BLaER1 (cell line): ENCODE results near the gene SFXN3.
"Not testable (repeated sequence)": the region's sequence is repeated elsewhere in the genome, so short reads cannot be mapped to it uniquely, and the experiment has no call there.

Experiments
- H3K27ac ChIP-seq: shearing (Covaris generic); formaldehyde crosslinking; 2 replicates; pipeline ENCODE4 v1.8.1; 2022
- H3K27me3 ChIP-seq: shearing (Covaris generic); formaldehyde crosslinking; 2 replicates; pipeline ENCODE4 v1.8.1; 2022
- H3K36me3 ChIP-seq: shearing (Covaris generic); formaldehyde crosslinking; 2 replicates; pipeline ENCODE4 v1.8.1; 2022
- H3K4me1 ChIP-seq: shearing (Covaris generic); formaldehyde crosslinking; 2 replicates; pipeline ENCODE4 v1.8.1; 2022
- H3K4me2 ChIP-seq: shearing (Covaris generic); formaldehyde crosslinking; 2 replicates; pipeline ENCODE4 v1.8.1; 2022
- H3K4me3 ChIP-seq: shearing (Covaris generic); formaldehyde crosslinking; 2 replicates; pipeline ENCODE4 v1.8.1; 2022
- H3K9ac ChIP-seq: shearing (Covaris generic); formaldehyde crosslinking; 2 replicates; pipeline ENCODE4 v1.8.1; 2022
- H3K9me3 ChIP-seq: shearing (Covaris generic); formaldehyde crosslinking; 2 replicates; pipeline ENCODE4 v1.8.1; 2022
- H4K20me1 ChIP-seq: shearing (Covaris generic); formaldehyde crosslinking; 2 replicates; pipeline ENCODE4 v1.8.1; 2022
- Cebpa-rat ChIP-seq: shearing (Covaris generic); IDR thresholded peaks from 2 replicates; pipeline ENCODE4 v1.8.1; 2022

The SFXN3 gene

DNA sequence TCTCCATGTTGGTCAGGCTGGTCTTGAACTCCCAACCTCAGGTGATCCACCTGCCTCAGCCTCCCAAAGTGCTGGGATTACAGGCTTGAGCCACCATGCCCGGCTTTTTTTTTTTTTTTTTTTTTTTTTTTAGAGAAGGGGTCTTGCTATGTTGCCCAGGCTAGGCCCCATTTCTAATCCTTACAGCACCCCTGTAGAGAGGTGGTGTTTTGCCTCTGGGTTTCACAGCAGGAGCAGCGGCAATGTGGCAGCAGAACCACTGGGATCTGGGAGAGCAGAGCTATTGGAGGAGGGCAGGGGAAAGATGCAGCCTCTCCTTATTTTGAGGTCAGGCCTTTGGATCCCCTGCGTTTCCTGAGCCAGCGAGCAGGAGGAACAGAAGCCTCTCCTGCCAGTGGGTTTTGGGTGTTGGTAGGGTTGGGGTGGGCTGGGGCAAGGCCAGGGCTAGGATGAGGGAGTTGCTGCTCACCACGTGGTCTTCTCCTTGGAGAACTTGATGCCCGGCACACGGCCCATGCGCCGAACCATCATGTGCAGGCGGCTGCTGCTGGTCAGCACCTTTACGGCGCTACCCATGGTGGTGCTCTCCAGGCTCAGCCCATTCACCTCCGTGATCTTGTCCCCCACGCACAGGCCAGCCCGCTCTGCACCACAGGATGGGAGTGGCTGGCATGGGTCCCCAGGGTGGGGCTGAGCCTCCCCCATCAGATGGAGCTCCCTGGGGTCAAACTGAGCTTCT lies 7.9 kb upstream of the SFXN3 start:
- no peak for TF ChIP-seq Cebpa-rat
- Histone ChIP-seq H3K4me2 (no peak overlapping the region), H4K20me1 (no peaks in the 10 kb centered on the region), H3K4me3 (no peak overlapping the region), H3K36me3 (no peaks in the 10 kb centered on the region), H3K27ac (no peak overlapping the region), H3K4me1 (peaks cover 63% of the 10 kb centered on the region), H3K9ac (no peak overlapping the region), H3K9me3 (no peaks in the 10 kb centered on the region), H3K27me3 (no peaks in the 10 kb centered on the region)

DNA sequence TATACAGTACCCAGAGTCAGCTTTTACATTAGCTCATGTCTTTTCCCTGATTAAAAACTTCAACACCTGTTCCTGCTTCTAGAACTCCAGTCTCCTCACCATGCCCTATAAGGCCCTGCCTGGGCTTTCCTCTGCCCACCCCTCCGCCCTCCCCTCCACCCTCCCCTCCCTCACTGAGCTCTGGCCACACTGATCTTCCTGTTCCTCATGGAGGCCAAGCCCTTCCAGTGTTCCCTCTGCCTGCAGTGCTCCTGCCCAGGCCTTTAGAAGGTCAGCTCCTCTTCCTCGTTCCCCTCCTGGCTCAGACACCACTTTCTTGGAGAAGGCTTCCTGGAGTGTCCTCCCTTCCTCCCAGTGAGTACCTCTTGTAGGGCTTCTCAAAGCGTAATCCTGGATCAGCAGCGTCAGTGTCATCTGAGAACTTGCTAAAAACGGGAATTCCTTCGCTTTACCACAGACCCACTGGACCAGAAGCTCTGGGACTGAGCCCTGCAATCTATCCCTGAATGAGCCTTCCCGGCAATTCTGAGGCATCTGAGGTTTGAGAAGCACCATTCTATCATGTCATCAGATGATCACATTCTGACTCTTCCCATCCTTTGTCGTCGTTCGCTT lies 3.8 kb upstream of the SFXN3 start:
- Histone ChIP-seq H3K9ac (no peak overlapping the region), H3K27ac (no peak overlapping the region), H4K20me1 (no peaks in the 10 kb centered on the region), H3K4me3 (no peak overlapping the region), H3K36me3 (no peaks in the 10 kb centered on the region), H3K4me2 (peak overlapping the region; percentile 30; the same call in 1 of the 2 replicates), H3K9me3 (no peaks in the 10 kb centered on the region), H3K4me1 (peaks cover 52% of the 10 kb centered on the region), H3K27me3 (no peaks in the 10 kb centered on the region)
- TF ChIP-seq Cebpa-rat, result no peak

DNA sequence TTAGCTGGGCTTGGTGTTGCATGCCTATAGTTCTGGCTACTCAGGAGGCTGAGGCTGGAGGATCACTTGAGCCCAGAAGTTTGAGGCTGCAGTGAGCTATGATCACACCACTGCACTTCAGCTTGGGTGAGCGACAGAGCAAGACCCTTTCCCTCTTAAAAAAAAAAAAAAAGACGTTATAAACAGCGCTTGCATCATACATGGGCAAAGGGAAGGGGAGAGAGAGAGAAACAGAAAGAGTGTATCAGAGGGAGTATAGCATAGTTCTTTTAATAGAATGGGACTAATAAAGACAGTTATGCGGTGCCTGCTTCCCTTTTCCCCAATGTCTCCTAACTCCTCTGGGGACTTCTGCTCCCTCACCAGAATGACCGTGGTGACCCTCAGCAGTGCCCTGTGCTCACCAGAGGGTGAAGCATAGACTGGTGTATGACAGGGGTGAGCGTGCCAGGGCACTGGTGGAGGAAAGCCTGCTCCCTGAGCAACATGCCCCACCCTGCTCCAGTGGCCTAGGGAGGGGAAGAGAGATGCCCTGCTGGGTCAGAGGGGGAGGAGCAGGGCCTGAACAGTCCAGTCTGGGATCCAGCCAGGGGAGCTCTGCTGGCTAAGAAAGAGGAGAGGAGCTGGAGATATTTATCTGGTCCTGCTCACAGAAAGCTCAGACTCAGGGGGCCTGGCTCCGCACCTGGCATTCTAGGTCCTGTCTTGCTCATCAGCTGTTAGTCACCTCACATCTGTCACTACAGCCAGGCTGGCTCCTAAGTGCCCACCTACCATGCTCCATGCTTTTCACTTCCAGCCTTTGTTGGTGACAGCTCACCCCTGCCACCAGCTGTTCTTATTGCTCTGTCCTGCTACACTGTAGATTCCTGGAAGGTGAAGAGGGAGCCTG lies 2.3 kb upstream of the SFXN3 start:
- H3K36me3 ChIP-seq, result no peaks in the 10 kb centered on the region
- H3K9ac ChIP-seq, result peak overlapping the region; percentile 67; the same call in 1 of the 2 replicates
- H4K20me1 ChIP-seq, result peaks cover 9% of the 10 kb centered on the region; the same call in 1 of the 2 replicates
- no peaks in the 10 kb centered on the region for H3K27me3 ChIP-seq
- no peak overlapping the region for H3K4me3 ChIP-seq
- H3K27ac ChIP-seq, result peak overlapping the region; percentile 64
- H3K4me1 ChIP-seq, result peaks cover 58% of the 10 kb centered on the region
- no peaks in the 10 kb centered on the region for H3K9me3 ChIP-seq
- TF ChIP-seq Cebpa-rat, result peak; percentile 60; the same call in 1 of the 2 replicates
- peak overlapping the region; percentile 93 for H3K4me2 ChIP-seq

DNA sequence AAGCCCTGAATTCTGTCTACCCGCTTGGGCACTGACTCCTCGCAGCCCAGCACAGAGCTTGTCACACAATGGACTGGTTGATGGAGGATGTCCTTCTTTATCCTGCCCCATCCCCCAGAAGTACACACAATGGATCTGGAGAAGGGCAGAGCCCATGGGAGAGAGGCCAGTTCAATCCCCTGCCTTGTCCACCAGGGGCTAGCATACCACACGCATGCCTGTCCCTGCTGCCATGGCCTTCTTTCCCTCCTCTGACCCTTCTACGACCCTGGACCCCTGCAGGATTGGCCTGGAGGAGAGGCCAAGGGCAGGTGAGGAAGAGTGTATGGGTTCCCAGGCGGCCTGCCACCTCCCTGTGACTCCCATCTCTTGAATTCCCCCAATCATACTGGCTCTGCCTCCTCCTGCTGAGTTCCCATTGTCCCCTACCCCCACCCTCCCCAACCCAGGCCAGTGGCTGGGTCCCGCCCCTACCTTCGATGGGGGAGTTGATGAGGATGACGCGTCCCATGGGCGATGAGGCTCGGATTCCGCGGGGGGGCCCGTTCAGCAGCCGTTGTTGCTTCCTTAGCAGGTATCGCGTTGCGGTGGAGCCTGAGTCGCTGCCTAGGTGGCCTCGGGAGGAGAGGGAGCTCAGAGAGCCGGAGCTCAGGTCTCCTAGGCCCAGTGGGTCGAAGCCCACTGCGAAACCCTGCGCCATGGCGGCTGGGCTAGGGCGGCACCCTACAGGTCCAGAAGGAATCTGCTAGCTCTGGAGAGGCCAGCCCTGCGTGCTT lies 1.3 kb upstream of the SFXN3 start:
- H4K20me1 ChIP-seq, result peaks cover 12% of the 10 kb centered on the region; the same call in 1 of the 2 replicates
- peak overlapping the region; percentile 64; the same call in 1 of the 2 replicates for H3K27ac ChIP-seq
- H3K4me3 ChIP-seq, result no peak overlapping the region
- peak overlapping the region; percentile 93 for H3K4me2 ChIP-seq
- no peaks in the 10 kb centered on the region for H3K27me3 ChIP-seq
- H3K9me3 ChIP-seq, result no peaks in the 10 kb centered on the region
- H3K9ac ChIP-seq, result no peak overlapping the region
- TF ChIP-seq Cebpa-rat, result no peak
- H3K36me3 ChIP-seq, result peaks cover 3% of the 10 kb centered on the region
- H3K4me1 ChIP-seq, result peaks cover 58% of the 10 kb centered on the region

DNA sequence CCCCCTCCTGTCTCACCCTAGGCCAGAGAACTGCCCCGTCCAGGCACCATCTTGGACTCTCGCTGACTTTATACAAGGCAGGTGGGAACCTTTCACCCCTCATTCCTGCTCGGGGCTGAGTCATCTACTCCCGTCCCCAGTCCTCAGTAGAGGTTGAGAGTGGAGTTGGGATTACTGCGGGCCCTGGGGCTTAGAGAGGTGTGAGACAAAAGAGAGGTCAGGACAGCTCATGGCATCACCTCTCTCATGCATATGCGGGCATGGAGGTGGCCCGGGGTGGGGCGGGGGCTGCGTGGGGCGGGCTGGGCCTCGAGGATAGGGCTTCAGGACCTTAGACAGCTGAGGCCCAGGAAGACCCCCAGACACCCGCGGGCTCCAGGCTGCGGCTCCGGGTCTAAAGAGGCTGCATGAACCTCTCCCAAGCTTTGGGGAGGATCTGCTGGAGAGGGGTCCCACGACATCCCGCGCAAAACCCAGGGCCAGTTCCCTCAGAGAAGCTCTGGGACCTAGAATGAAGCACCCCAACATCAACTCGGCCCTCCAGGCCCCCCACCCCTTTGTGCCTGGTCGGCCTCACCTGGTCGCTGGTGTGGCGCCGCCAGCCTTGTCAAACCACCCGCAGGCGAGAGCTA lies 422 bp upstream of the SFXN3 start:
- H3K4me2 ChIP-seq, result peak overlapping the region; percentile 93

DNA sequence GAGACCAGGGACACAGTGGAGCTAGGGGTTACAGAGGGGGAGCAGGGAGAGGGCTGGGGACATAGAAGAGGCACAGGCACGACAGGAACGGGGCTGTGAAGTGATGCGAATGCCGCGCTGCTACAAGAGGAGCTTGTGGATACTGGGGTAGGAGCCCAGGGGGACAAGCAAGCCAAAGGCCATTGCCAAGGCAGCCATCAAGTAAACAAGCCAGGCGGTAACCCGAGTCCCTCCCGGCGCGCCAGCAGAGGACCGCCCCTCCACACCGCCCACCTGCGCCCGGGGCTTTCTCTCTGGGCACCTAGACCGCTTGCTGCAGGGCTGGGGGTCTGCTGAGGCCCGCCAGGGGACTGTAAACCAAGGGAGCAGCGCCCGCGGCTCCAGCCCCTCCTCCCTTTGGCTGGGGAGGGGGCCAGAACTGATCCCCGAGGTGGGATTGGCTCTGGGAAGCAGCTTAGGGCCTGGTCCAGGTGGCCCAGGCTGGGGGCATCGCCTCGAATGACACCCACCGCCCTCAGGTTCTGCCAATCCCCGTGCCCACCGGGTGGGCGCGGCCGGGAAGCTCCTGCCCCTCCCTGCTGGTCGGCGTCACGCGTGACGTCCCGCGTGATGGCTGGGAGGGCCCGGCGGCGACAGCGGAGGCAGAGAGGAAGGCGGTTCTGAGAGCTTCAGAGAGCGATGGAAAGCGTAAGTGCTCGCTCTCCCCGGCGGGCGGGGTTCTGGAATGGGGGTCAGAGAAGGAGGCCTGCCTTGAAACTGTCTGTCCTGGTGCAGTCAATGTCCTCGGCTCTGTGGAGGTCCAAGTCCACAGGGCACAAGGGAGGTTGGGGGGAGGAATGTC lies 982 bp downstream of the SFXN3 start:
- peak overlapping the region; percentile 74 for H3K9ac ChIP-seq
- peaks cover 51% of the 10 kb centered on the region for H3K4me1 ChIP-seq
- H3K36me3 ChIP-seq, result peaks cover 26% of the 10 kb centered on the region
- H3K4me3 ChIP-seq, result peak overlapping the region; percentile 76
- no peaks in the 10 kb centered on the region for H3K9me3 ChIP-seq
- H3K27ac ChIP-seq, result peak overlapping the region; percentile 77
- H3K4me2 ChIP-seq, result peak overlapping the region; percentile 93
- no peaks in the 10 kb centered on the region for H3K27me3 ChIP-seq
- TF ChIP-seq Cebpa-rat, result no peak
- peaks cover 20% of the 10 kb centered on the region for H4K20me1 ChIP-seq

More for the DNA sequence above, 422 bp upstream of the SFXN3 start:
- TF ChIP-seq Cebpa-rat, result no peak
- Histone ChIP-seq H3K27me3 (no peaks in the 10 kb centered on the region), H3K27ac (no peak overlapping the region), H3K4me3 (peak overlapping the region; percentile 76), H3K4me1 (peaks cover 58% of the 10 kb centered on the region), H3K9ac (peak overlapping the region; percentile 74; the same call in 1 of the 2 replicates), H4K20me1 (peaks cover 20% of the 10 kb centered on the region), H3K9me3 (no peaks in the 10 kb centered on the region), H3K36me3 (peaks cover 12% of the 10 kb centered on the region)

DNA sequence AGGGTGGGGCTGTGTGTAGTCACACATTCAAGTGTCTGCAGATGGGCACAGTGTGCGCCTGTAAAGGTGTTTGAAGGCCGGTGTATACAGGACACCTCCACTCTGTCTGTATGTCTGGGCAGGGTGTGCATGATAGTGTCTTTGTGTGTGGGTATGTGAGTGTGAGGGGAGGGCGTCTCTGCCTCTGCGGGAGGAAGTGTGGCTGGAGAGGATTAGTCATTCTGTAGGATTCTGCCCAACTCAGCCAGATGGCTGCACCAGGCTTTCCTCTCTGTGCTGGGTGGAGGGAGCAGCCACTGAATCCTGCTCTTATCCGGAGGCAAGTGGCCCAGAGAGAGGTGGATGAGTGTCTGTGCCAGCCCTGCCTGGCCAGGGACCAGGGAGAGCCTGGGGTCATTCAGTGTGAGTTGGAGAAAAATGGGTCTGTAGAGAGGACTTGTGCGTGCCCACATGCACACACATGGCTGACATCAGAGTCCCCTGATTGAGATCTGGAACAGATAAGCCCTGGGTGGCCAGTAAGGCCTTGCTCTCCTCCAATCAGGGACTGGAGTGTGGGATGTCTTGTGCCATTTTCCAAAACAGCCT lies 1.7 kb downstream of the SFXN3 start:
- Histone ChIP-seq H3K9me3 (no peaks in the 10 kb centered on the region), H4K20me1 (peaks cover 20% of the 10 kb centered on the region), H3K27me3 (no peaks in the 10 kb centered on the region), H3K36me3 (peaks cover 33% of the 10 kb centered on the region), H3K9ac (peak overlapping the region; percentile 74), H3K4me3 (peak overlapping the region; percentile 76), H3K27ac (peak overlapping the region; percentile 77), H3K4me2 (peak overlapping the region; percentile 93), H3K4me1 (peaks cover 44% of the 10 kb centered on the region)
- TF ChIP-seq Cebpa-rat, result no peak

DNA sequence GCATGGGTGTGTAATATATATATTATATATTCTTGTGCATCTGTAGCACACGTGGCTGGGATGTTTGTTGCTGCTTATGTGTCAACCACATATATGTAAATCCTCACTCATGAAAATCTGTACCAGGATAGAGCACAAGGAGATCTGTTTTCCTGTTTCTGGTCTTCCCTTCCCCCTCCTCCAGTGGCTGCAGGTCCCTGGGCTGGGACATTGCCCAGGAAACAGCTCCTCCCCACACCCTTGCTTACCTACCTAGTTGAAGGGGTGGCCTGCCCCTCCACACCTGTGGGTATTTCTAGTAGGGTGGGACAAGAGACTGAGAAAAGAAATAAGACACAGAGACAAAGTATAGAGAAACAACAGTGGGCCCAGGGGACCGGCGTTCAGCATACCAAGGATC lies 2.2 kb downstream of the SFXN3 start:
- H3K27me3 ChIP-seq, result no peaks in the 10 kb centered on the region
- peak overlapping the region; percentile 74 for H3K9ac ChIP-seq
- H4K20me1 ChIP-seq, result peaks cover 20% of the 10 kb centered on the region
- peak overlapping the region; percentile 77; the same call in 1 of the 2 replicates for H3K27ac ChIP-seq
- peaks cover 39% of the 10 kb centered on the region for H3K4me1 ChIP-seq
- H3K4me3 ChIP-seq, result peak overlapping the region; percentile 76
- no peak for TF ChIP-seq Cebpa-rat
- peak overlapping the region; percentile 93 for H3K4me2 ChIP-seq
- peaks cover 38% of the 10 kb centered on the region for H3K36me3 ChIP-seq
- no peaks in the 10 kb centered on the region for H3K9me3 ChIP-seq

DNA sequence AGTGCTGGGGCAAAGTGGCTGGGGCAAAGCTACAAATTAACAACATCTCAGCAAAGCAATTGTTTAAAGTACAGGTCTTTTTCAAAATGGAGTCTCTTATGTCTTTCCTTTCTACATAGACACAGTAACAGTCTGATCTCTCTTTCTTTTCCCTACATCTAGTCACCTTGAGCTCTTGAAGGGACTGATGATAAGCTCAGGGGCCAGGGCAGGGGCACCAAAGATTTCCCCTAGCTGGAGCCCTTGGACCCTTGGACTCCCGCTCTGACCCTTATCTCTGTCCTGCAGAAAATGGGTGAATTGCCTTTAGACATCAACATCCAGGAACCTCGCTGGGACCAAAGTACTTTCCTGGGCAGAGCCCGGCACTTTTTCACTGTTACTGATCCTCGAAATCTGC lies 3.4 kb downstream of the SFXN3 start:
- not testable (repeated sequence) for H3K4me2 ChIP-seq, H3K9me3 ChIP-seq, H3K27ac ChIP-seq, H3K9ac ChIP-seq, H3K27me3 ChIP-seq, H3K4me3 ChIP-seq
- H3K4me1 ChIP-seq, result peaks cover 28% of the 10 kb centered on the region
- peaks cover 49% of the 10 kb centered on the region for H3K36me3 ChIP-seq
- H4K20me1 ChIP-seq, result peaks cover 20% of the 10 kb centered on the region
